A673 (cell line): Measurements from ENCODE around the gene LDLRAD3. TPM values are rescaled to one million over a fixed set of nuclear protein-coding genes. Genes with fewer than 3 reads are reported as not detected.
A peak's percentile ranks its signal among the peaks of the same experiment; 100 is the strongest.

ENCODE experiments used
- BruUV-seq: library from RNA; stranded (reverse); fragments of 400-500 nt; replicated peaks from 2 replicates; lab custom pipeline; 2021; lab: Mats Ljungman, UMichigan
- CTCF ChIA-PET: fragments of 300-600 bp; sonication (Branson Sonifier 250); formaldehyde crosslinking; loops from one replicate; lab custom pipeline; 2022; ENCODE audit warnings: antibody characterized with exemption; lab: Charles Lee
- POLR2A ChIA-PET: fragments of 300-600 bp; sonication (Branson Sonifier 250); formaldehyde crosslinking; loops from one replicate; lab custom pipeline; 2022; ENCODE audit warnings: antibody characterized with exemption; ENCODE audit not compliant: low non-redundant PET; lab: Charles Lee
- DNase-seq: peaks from one replicate; pipeline ENCODE4 v3.0.0-alpha.2; 2015; ENCODE audit warnings: low spot score
- H3K27ac ChIP-seq: fragments of 200-600 bp; sonication (generic); 2 replicates; pipeline ENCODE4 v1.5.1; 2016; ENCODE audit warnings: mixed run types, low read depth, mild to moderate bottlenecking, mixed read lengths, antibody characterized with exemption, low read length; ENCODE audit not compliant: poor library complexity, severe bottlenecking
- H3K27me3 ChIP-seq: fragments of 200-600 bp; sonication (generic); replicated peaks from 2 replicates; pipeline ENCODE4 v1.6.1; 2017; ENCODE audit warnings: mixed run types, low read depth, mild to moderate bottlenecking, mixed read lengths, antibody characterized with exemption, low read length; ENCODE audit not compliant: insufficient read depth, poor library complexity
- H3K36me3 ChIP-seq: fragments of 200-600 bp; sonication (generic); 2 replicates; pipeline ENCODE4 v1.6.1; 2016; ENCODE audit warnings: mixed run types, mild to moderate bottlenecking, mixed read lengths, antibody characterized with exemption, low read length; ENCODE audit not compliant: insufficient read depth, poor library complexity, severe bottlenecking
- H3K4me1 ChIP-seq: fragments of 200-600 bp; sonication (generic); 2 replicates; pipeline ENCODE4 v1.6.1; 2017; ENCODE audit warnings: mixed run types, mild to moderate bottlenecking, mixed read lengths, antibody characterized with exemption, low read length; ENCODE audit not compliant: insufficient read depth, poor library complexity, severe bottlenecking
- H3K4me3 ChIP-seq: fragments of 200-600 bp; sonication (generic); 2 replicates; pipeline ENCODE4 v1.5.1; 2016; ENCODE audit warnings: low read depth, mixed run types, mild to moderate bottlenecking, mixed read lengths, low read length; ENCODE audit not compliant: poor library complexity, severe bottlenecking
- H3K9me3 ChIP-seq: fragments of 200-600 bp; sonication (generic); 2 replicates; pipeline ENCODE4 v1.6.1; 2016; ENCODE audit warnings: mixed run types, low read depth, mild to moderate bottlenecking, mixed read lengths, antibody characterized with exemption, low read length; ENCODE audit not compliant: poor library complexity, severe bottlenecking
- EZH2 ChIP-seq: fragments of 200-600 bp; sonication (generic); IDR thresholded peaks from 2 replicates; pipeline ENCODE4 v1.6.1; 2017; ENCODE audit warnings: borderline replicate concordance, low read depth, mild to moderate bottlenecking, mixed read lengths, antibody characterized with exemption, low read length; ENCODE audit not compliant: poor library complexity, severe bottlenecking
- intact Hi-C: fragments of 100-400 bp; cut with micrococcal nuclease; formaldehyde crosslinking; loops from one replicate; pipeline ENCODE4 v1.10.0; 2022; ENCODE audit not compliant: unreplicated experiment
- total RNA-seq: library from RNA; stranded (reverse); gene quantifications from 2 replicates; pipeline ENCODE4 v1.2.3, GENCODE V29; 2021
- TF ChIP-seq, protein P1 (sequence below): fragments of 300-800, 200-600 bp; sonication (generic); conservative IDR thresholded peaks from 2 replicates; pipeline ENCODE4 v1.5.1; 2017; ENCODE audit warnings: low read depth, mild to moderate bottlenecking, antibody characterized with exemption, low read length, moderate library complexity, mixed read lengths

Gene LDLRAD3
- total RNA-seq, 1 experiment from 2014 or later: 13.1 TPM

DNA sequence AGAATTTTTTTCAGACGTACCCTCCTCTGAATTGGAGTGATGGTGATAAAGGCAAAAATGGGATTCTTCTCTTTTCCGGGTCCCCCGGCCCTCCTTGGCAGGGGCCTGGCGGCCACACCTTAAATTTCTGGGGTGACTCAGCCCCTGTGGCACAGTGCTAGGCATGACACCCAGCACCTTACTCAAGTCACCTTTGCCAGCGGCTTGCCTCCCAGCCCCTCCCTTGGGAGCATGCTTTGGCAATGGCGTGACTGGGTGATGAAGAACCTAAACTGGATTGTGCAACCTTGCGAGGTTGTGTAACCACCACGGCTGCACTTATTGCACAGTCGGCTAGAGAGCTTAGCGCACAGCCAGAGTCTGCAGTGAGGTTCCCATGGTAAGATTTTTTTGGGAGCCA lies 16.2 kb upstream of the LDLRAD3 start:
- no peak for TF ChIP-seq EZH2
- TF ChIP-seq, protein P1, sequence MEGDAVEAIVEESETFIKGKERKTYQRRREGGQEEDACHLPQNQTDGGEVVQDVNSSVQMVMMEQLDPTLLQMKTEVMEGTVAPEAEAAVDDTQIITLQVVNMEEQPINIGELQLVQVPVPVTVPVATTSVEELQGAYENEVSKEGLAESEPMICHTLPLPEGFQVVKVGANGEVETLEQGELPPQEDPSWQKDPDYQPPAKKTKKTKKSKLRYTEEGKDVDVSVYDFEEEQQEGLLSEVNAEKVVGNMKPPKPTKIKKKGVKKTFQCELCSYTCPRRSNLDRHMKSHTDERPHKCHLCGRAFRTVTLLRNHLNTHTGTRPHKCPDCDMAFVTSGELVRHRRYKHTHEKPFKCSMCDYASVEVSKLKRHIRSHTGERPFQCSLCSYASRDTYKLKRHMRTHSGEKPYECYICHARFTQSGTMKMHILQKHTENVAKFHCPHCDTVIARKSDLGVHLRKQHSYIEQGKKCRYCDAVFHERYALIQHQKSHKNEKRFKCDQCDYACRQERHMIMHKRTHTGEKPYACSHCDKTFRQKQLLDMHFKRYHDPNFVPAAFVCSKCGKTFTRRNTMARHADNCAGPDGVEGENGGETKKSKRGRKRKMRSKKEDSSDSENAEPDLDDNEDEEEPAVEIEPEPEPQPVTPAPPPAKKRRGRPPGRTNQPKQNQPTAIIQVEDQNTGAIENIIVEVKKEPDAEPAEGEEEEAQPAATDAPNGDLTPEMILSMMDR: no peak
- peak; percentile 72 for DNase-seq
- no peaks in the 10 kb centered on the region for H3K36me3 ChIP-seq
- H3K9me3 ChIP-seq: no peaks in the 10 kb centered on the region
- peak overlapping the region; percentile 4 for H3K4me3 ChIP-seq
- BruUV-seq: no TSS peak
- no peaks in the 10 kb centered on the region for H3K27me3 ChIP-seq
- ChIA-PET CTCF (interaction anchor here (0.5 to 1.5 kb wide), 3 partner anchors 106 to 312 kb away, joined by 3 to 13 read pairs (median 3); no protein-coding TSS in a partner anchor), POLR2A (interaction anchor here (0.6 to 0.7 kb wide), 2 partner anchors 11 to 135 kb away, joined by 5 to 14 read pairs; no protein-coding TSS in a partner anchor)
- H3K27ac ChIP-seq: no peak overlapping the region
- intact Hi-C loops: no loop called here
- peaks cover 11% of the 10 kb centered on the region for H3K4me1 ChIP-seq

DNA sequence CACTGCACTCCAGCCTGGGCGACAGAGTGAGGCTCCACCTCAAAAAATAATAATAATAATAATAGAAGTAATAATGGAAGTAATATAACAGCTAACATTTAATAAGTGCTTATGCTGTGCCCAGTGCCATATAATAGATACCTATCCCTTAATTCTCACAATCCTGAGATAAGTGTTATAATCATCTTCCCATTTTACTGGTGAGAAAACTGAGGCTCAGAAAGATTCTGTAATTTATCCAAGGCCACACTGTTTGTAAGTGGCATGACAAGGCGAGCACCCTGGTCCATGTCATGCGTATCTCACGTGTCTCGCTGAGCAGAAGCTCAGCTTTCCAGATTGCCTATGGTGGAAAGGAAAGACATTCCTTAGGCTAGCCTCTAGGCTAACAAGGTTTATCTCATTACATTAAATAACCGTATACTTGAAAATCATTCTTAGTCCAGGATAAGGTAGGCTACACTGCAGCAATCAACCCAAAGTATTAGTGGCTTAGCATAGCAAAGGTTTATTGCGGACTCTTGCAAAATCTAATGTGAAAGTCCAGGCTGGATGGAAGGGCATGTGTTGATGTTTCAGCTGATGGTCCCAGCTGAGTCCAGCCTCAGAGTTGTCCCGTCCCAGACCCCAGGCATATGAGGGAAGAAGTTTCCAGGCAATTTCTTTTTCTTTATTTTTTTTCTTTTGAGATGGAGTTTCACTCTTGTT lies 15.0 kb upstream of the LDLRAD3 start:
- POLR2A ChIA-PET: interaction anchor here (0.7 kb wide), 1 partner anchor 234 kb away, joined by 3 read pairs; no protein-coding TSS in a partner anchor
- CTCF ChIA-PET: interaction anchor here (1.5 kb wide), 1 partner anchor 107 kb away, joined by 13 read pairs; no protein-coding TSS in a partner anchor

DNA sequence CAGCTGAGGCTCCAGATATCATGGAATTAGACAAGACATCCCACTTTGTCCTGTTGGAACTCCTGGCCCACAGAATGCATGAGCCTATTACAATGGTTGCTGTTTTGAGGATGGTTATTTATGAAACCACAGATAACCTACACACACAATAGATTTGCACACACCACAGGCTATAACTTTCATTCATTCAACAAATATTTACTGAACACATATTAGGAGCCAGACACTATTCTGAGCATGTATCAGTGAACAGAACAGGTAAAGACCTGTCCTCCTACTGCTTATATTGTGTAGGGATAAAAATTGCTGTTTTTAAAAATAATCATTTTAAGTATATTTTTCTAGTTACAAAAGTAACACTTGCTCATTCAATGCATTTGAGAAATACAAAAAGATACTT lies 13.4 kb upstream of the LDLRAD3 start:
- peaks cover 11% of the 10 kb centered on the region for H3K4me1 ChIP-seq
- DNase-seq: no peak
- no peak overlapping the region for H3K4me3 ChIP-seq
- H3K27ac ChIP-seq: no peak overlapping the region
- H3K36me3 ChIP-seq: no peaks in the 10 kb centered on the region
- H3K9me3 ChIP-seq: no peaks in the 10 kb centered on the region
- no TSS peak for BruUV-seq
- ChIA-PET POLR2A (no interaction called here), CTCF (no interaction called here)
- intact Hi-C loops: no loop called here
- H3K27me3 ChIP-seq: peaks cover 2% of the 10 kb centered on the region
- TF ChIP-seq, protein P1: no peak
- TF ChIP-seq EZH2: no peak

More for the DNA sequence above, 15.0 kb upstream of the LDLRAD3 start:
- no peak for DNase-seq
- no TSS peak for BruUV-seq
- no peak overlapping the region for H3K4me3 ChIP-seq
- TF ChIP-seq EZH2: no peak
- TF ChIP-seq, protein P1: no peak
- H3K4me1 ChIP-seq: peaks cover 11% of the 10 kb centered on the region
- intact Hi-C loops: no loop called here
- H3K36me3 ChIP-seq: no peaks in the 10 kb centered on the region
- no peak overlapping the region for H3K27ac ChIP-seq
- no peaks in the 10 kb centered on the region for H3K27me3 ChIP-seq
- no peaks in the 10 kb centered on the region for H3K9me3 ChIP-seq
